Central memory CD8-positive, alpha-beta T cell (primary cell): ENCODE measurements around the gene MYRIP.

Source experiments
- ATAC-seq: fragments of 150-1000 bp; cut with Tn5 transposase; replicated peaks from 2 replicates; pipeline ENCODE4 v1.10.0; 2022; ENCODE audit warnings: mild to moderate bottlenecking, moderate FRiP score, moderate number of reproducible peaks; ENCODE audit not compliant: poor library complexity, severe bottlenecking; ENCODE audit errors: extremely low read depth
- DNase-seq, 2 donors: peaks; one replicate each; pipeline ENCODE4 v3.0.0; 2021; ENCODE audit warnings: low spot score in 2 of 2
- H3K27ac Mint-ChIP-seq: one replicate; pipeline ENCODE4 v1.8.0; 2022; ENCODE audit warnings: low read depth, mild to moderate bottlenecking, moderate library complexity, mixed read lengths
- H3K27me3 Mint-ChIP-seq: one replicate; pipeline ENCODE4 v1.8.0; 2022; ENCODE audit warnings: mixed read lengths
- H3K36me3 Mint-ChIP-seq: one replicate; pipeline ENCODE4 v1.8.0; 2022; ENCODE audit warnings: mild to moderate bottlenecking, moderate library complexity, mixed read lengths; ENCODE audit not compliant: insufficient read depth
- H3K4me1 Mint-ChIP-seq: one replicate; pipeline ENCODE4 v1.8.0; 2022; ENCODE audit warnings: mixed read lengths
- H3K4me3 Mint-ChIP-seq: one replicate; pipeline ENCODE4 v1.8.0; 2022; ENCODE audit warnings: mild to moderate bottlenecking, moderate library complexity, mixed read lengths
- H3K9me3 Mint-ChIP-seq: one replicate; pipeline ENCODE4 v1.8.0; 2022; ENCODE audit warnings: mixed read lengths

The MYRIP gene

GRCh38 chr3:40160933-40161332 lies 351.5 kb downstream of the MYRIP start:
- no peak overlapping the region for H3K4me3 Mint-ChIP-seq
- no peak for DNase-seq
- H3K36me3 Mint-ChIP-seq = peaks cover 2% of the 10 kb centered on the region
- no peaks in the 10 kb centered on the region for H3K4me1 Mint-ChIP-seq
- ATAC-seq = no peak
- peaks cover 5% of the 10 kb centered on the region for H3K9me3 Mint-ChIP-seq
- peaks cover 19% of the 10 kb centered on the region for H3K27me3 Mint-ChIP-seq
- H3K27ac Mint-ChIP-seq = no peak overlapping the region

- no peak overlapping the region for H3K27ac Mint-ChIP-seq
- peaks cover 5% of the 10 kb centered on the region for H3K9me3 Mint-ChIP-seq
- H3K36me3 Mint-ChIP-seq = peaks cover 2% of the 10 kb centered on the region
- peaks cover 29% of the 10 kb centered on the region for H3K27me3 Mint-ChIP-seq
- no peak for DNase-seq
- ATAC-seq = no peak
- H3K4me1 Mint-ChIP-seq = no peaks in the 10 kb centered on the region
- no peak overlapping the region for H3K4me3 Mint-ChIP-seq
These were observed 353.2 kb downstream of the MYRIP start for GRCh38 chr3:40162616-40163015.

DNA sequence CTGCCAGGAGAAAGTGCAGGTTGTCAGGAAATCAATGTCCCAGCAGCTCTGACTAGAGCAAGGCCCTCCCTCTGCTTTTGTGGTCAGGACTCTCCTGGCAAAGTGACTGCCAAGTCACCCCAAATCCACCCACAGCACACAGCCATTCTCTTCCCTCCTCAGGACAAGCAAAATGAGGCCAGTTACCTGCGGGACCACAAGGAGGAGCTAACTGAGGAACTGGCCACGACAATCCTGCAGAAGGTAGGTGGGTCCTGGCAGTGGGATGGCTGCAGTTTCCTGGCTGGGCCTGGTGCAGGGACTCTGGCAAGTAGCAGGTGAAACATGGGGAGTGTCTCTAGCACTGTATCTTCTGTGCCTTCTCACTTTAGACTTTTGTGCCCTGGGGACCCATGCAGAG lies 357.6 kb downstream of the MYRIP start:
- Mint-ChIP-seq H3K9me3 (no peaks in the 10 kb centered on the region), H3K36me3 (no peaks in the 10 kb centered on the region), H3K4me1 (peaks cover 4% of the 10 kb centered on the region), H3K27ac (no peak overlapping the region), H3K27me3 (peaks cover 17% of the 10 kb centered on the region), H3K4me3 (no peak overlapping the region)
- DNase-seq (no peak), ATAC-seq (no peak)

GRCh38 chr3:40167958-40168357 lies 358.5 kb downstream of the MYRIP start:
- H3K27ac Mint-ChIP-seq = no peak overlapping the region
- no peak for DNase-seq
- no peak overlapping the region for H3K4me3 Mint-ChIP-seq
- no peaks in the 10 kb centered on the region for H3K9me3 Mint-ChIP-seq
- H3K4me1 Mint-ChIP-seq = peaks cover 4% of the 10 kb centered on the region
- ATAC-seq = no peak
- H3K27me3 Mint-ChIP-seq = peaks cover 11% of the 10 kb centered on the region
- no peaks in the 10 kb centered on the region for H3K36me3 Mint-ChIP-seq

- Mint-ChIP-seq H3K4me3 (peak overlapping the region; percentile 26), H3K9me3 (no peaks in the 10 kb centered on the region), H3K36me3 (no peaks in the 10 kb centered on the region), H3K27ac (peak overlapping the region; percentile 17), H3K4me1 (peaks cover 4% of the 10 kb centered on the region), H3K27me3 (peaks cover 11% of the 10 kb centered on the region)
- DNase-seq (no peak), ATAC-seq (no peak)
These were observed 360.6 kb downstream of the MYRIP start for GRCh38 chr3:40169983-40170382.

DNA sequence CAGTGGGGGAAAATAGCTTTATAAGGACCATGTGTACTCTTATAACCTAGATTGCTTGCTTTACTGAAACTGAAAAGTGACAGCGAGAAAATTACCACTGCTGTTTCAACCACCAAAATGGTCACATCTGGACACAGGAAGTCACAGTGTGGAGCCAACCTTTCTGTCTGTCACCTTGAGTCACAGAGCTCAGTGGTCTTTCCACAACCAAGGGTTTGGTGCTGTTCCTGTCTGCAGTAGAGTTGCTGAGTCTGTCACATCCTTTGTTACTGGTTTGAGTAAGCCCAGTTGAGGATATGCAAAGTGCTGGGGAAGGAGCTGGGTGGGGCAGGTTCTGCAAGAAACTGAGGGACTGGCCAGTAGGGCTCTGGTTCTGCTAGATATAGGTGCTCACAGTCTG lies 361.0 kb downstream of the MYRIP start:
- Mint-ChIP-seq H3K4me1 (peaks cover 4% of the 10 kb centered on the region), H3K27me3 (peaks cover 16% of the 10 kb centered on the region), H3K27ac (no peak overlapping the region), H3K9me3 (no peaks in the 10 kb centered on the region), H3K36me3 (no peaks in the 10 kb centered on the region), H3K4me3 (no peak overlapping the region)
- ATAC-seq (peak; percentile 19), DNase-seq (no peak)

DNA sequence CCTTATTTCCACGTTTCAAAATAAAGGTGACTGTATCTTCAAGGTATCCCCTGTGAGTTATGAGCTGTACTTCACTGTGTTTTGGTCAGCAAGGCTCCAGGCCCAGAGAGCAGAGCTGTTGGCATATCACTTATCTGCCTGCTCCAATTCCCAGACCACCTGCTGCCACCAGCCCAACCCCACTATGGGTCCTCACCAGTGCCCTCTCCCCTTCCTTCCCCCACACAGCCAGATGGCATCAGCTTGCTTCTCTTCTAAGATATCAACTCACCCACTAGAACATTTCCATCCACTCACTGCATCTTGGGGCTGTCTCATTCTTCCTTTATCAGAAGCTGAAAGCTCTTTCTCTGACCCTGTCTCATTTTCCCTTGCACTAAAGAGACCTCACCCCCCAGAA lies 363.2 kb downstream of the MYRIP start:
- Mint-ChIP-seq H3K36me3 (peaks cover 2% of the 10 kb centered on the region), H3K27me3 (peaks cover 7% of the 10 kb centered on the region), H3K9me3 (no peaks in the 10 kb centered on the region), H3K4me3 (no peak overlapping the region), H3K4me1 (peaks cover 4% of the 10 kb centered on the region), H3K27ac (no peak overlapping the region)
- DNase-seq = no peak
- ATAC-seq = no peak

DNA sequence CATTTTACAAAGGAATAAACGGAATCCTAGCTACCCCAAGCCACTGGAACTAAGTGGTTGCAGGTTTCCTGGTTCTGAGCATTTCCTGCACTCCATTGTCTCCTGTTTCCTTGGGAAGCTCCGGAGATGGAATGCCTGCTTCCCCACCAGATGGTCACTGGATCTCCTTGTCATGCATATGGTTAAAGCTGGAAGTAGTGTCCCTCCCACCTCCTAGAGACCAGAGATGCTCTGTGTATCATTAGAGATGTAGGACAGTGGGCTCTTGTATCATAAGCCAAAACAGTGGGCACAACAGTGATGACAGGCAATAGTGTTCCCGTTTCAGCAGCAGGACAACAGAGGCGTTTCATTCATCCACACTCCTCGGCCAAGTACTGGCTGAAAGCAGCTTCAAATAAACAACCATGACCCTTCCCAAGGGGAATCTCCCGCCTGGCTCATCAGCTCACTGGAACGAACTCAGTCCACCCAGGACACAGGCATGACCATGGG lies 363.9 kb downstream of the MYRIP start:
- peaks cover 4% of the 10 kb centered on the region for H3K4me1 Mint-ChIP-seq
- no peak for DNase-seq
- no peak overlapping the region for H3K27ac Mint-ChIP-seq
- no peak overlapping the region for H3K4me3 Mint-ChIP-seq
- no peak for ATAC-seq
- H3K27me3 Mint-ChIP-seq = peaks cover 7% of the 10 kb centered on the region
- H3K9me3 Mint-ChIP-seq = no peaks in the 10 kb centered on the region
- peaks cover 2% of the 10 kb centered on the region for H3K36me3 Mint-ChIP-seq

GRCh38 chr3:40178012-40178594 lies 368.7 kb downstream of the MYRIP start:
- peaks cover 7% of the 10 kb centered on the region for H3K27me3 Mint-ChIP-seq
- H3K36me3 Mint-ChIP-seq = peaks cover 2% of the 10 kb centered on the region
- no peaks in the 10 kb centered on the region for H3K4me1 Mint-ChIP-seq

DNA sequence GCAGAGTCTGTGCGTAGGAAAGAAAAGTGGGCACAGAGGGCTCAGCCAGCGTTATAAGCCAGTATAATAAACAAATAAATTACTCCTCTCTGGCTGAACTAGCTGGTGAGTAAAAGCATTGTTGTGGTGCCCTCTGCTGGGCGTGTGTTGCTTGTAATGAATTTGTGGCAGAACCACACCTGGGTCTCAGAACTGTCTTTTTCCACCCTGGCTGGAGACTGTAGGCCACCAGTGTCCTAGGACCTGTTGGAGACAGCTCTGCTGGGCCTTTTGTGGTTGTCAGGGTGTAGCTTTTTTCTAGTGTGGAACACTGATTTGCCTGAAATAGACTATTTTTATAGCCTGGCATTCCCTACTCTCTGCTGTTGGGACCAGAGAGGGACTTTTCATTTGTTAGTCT lies 369.6 kb downstream of the MYRIP start:
- DNase-seq = peak; percentile 18 to 24
- no peak overlapping the region for H3K27ac Mint-ChIP-seq
- peak; percentile 36 for ATAC-seq
- no peaks in the 10 kb centered on the region for H3K4me1 Mint-ChIP-seq
- no peak overlapping the region for H3K4me3 Mint-ChIP-seq
- no peaks in the 10 kb centered on the region for H3K9me3 Mint-ChIP-seq
- H3K27me3 Mint-ChIP-seq = peaks cover 7% of the 10 kb centered on the region
- peaks cover 2% of the 10 kb centered on the region for H3K36me3 Mint-ChIP-seq

More at GRCh38 chr3:40178012-40178594, 368.7 kb downstream of the MYRIP start:
- DNase-seq (no peak), ATAC-seq (no peak)
- H3K9me3 Mint-ChIP-seq = no peaks in the 10 kb centered on the region
- H3K27ac Mint-ChIP-seq = no peak overlapping the region
- no peak overlapping the region for H3K4me3 Mint-ChIP-seq

- Mint-ChIP-seq H3K27me3 (peaks cover 9% of the 10 kb centered on the region), H3K4me1 (no peaks in the 10 kb centered on the region), H3K4me3 (no peak overlapping the region), H3K9me3 (no peaks in the 10 kb centered on the region), H3K36me3 (peaks cover 2% of the 10 kb centered on the region), H3K27ac (no peak overlapping the region)
- ATAC-seq = no peak
- no peak for DNase-seq
These were observed 371.8 kb downstream of the MYRIP start for GRCh38 chr3:40181182-40181581.

- no peak overlapping the region for H3K27ac Mint-ChIP-seq
- H3K9me3 Mint-ChIP-seq = no peaks in the 10 kb centered on the region
- ATAC-seq (no peak), DNase-seq (no peak)
- no peak overlapping the region for H3K4me3 Mint-ChIP-seq
- H3K27me3 Mint-ChIP-seq = peaks cover 9% of the 10 kb centered on the region
- no peaks in the 10 kb centered on the region for H3K36me3 Mint-ChIP-seq
- H3K4me1 Mint-ChIP-seq = no peaks in the 10 kb centered on the region
These were observed 375.8 kb downstream of the MYRIP start for GRCh38 chr3:40185029-40185695.

GRCh38 chr3:40186508-40186907 lies 377.1 kb downstream of the MYRIP start:
- ATAC-seq = no peak
- H3K4me1 Mint-ChIP-seq = no peaks in the 10 kb centered on the region
- H3K36me3 Mint-ChIP-seq = no peaks in the 10 kb centered on the region
- H3K9me3 Mint-ChIP-seq = no peaks in the 10 kb centered on the region
- peaks cover 9% of the 10 kb centered on the region for H3K27me3 Mint-ChIP-seq
- H3K4me3 Mint-ChIP-seq = no peak overlapping the region
- DNase-seq = no peak
- H3K27ac Mint-ChIP-seq = no peak overlapping the region
